Heart left ventricle (tissue), 16 donors: ENCODE data around the gene SMYD5. TPM values are rescaled to one million over a fixed set of nuclear protein-coding genes. Genes with fewer than 3 reads are reported as not detected.

Experiments used
- ATAC-seq, 4 donors: fragments of 200-7000 bp; cut with Tn5 transposase; one replicate each; pipeline ENCODE4 v1.9.1; 2020 to 2022; ENCODE audit warnings: moderate library complexity in 4 of 4, mild to moderate bottlenecking in 3 of 4, moderate number of reproducible peaks in 1 of 4
- DNase-seq, 5 donors: peaks; one replicate each; pipeline ENCODE4 v3.0.0-alpha.2; 2020
- H3K27ac ChIP-seq, 12 donors: fragments of 200-600 bp; sonication (generic) in 4 of 12; one replicate each; pipeline versions ENCODE4 v1.5.0 to v1.8.0; 2016 to 2022; ENCODE audit warnings: mild to moderate bottlenecking in 2 of 12
- H3K27me3 ChIP-seq, 9 donors: fragments of 200-600 bp; sonication (generic) in 2 of 9; one replicate each; pipeline versions ENCODE4 v1.5.1 to v1.8.0; 2016 to 2022; ENCODE audit warnings: mild to moderate bottlenecking in 3 of 9
- H3K36me3 ChIP-seq, 9 donors: fragments of 200-600 bp; sonication (generic) in 2 of 9; one replicate each; pipeline versions ENCODE4 v1.5.0 to v1.8.0; 2018 to 2022; ENCODE audit warnings: mild to moderate bottlenecking in 2 of 9
- H3K4me1 ChIP-seq, 12 donors: fragments of 200-600 bp; sonication (generic) in 4 of 12; one replicate each; pipeline versions ENCODE4 v1.5.0 to v1.8.0; 2016 to 2022; ENCODE audit warnings: mild to moderate bottlenecking in 3 of 12
- H3K4me3 ChIP-seq, 12 donors: fragments of 200-600 bp; sonication (generic) in 4 of 12; one replicate each; pipeline versions ENCODE4 v1.5.0 to v1.8.0; 2017 to 2022; ENCODE audit warnings: mild to moderate bottlenecking in 9 of 12, moderate library complexity in 4 of 12
- H3K9me3 ChIP-seq, 12 donors: fragments of 200-600 bp; sonication (generic) in 4 of 12; one replicate each; pipeline versions ENCODE4 v1.5.0 to v1.8.0; 2016 to 2022; ENCODE audit warnings: mild to moderate bottlenecking in 1 of 12
- POLR2A ChIP-seq, 2 donors: fragments of 450-650 bp; IDR thresholded peaks; one replicate each; pipeline ENCODE4 v1.6.1; 2017; ENCODE audit warnings: antibody characterized with exemption in 2 of 2, mild to moderate bottlenecking in 2 of 2, moderate library complexity in 2 of 2
- WGBS, 4 donors: extraction: QIAGEN DNeasy Blood & Tissue Kit in 2 of 4; methylation state at CpG; one replicate each; pipeline versions ENCODE4 v1.1.5 to v1.1.7; 2013 to 2018; 5-methylcytosine and 5-hydroxymethylcytosine counted together
- intact Hi-C, 10 donors: fragments of 100-400 bp; cut with DNase I; formaldehyde crosslinking; loops; one replicate each; pipeline versions ENCODE4 v1.11.1 to v1.14.2; 2022
- polyA plus RNA-seq, 2 donors: library from polyadenylated mRNA; stranded (reverse); fragments of 200-250 nt; gene quantifications; one replicate each; pipeline ENCODE4 v1.2.3, GENCODE V29; 2013
- total RNA-seq, 9 donors: library from RNA; depleted of rRNA in 2 of 9; stranded (reverse); fragments of >200 nt in 2 of 9; fragmentation: NEBNext Ultra II Directional in 3 of 9; extraction: Animal tissue kit (Norgen Biotek cat#: 25700) in 3 of 9; gene quantifications; one replicate each; pipeline versions ENCODE4 v1.1.0 to v1.2.4, GENCODE V29; 2016 to 2023
- TF ChIP-seq, protein P1 (sequence below), 12 donors: fragments of 200-600 bp; sonication (generic) in 4 of 12; IDR thresholded peaks; one replicate each; pipeline versions ENCODE4 v1.5.0 to v1.8.0; 2018 to 2022; ENCODE audit warnings: antibody characterized with exemption in 12 of 12, mild to moderate bottlenecking in 5 of 12
- donor health status: ischemic (EF 13 %, LVEDD 7.1; RV severe dilation, severe dysfunction).
- donor health status: healthy with polysubstance abuse.
- donor health status: DM: no; HTN: yes; CAD: no.
- donor health status: DM: no; HTN: no; CAD: no.
- donor health status: ischemic (EF 25% LVEDD 6.9; RV normal size, moderate dysfunction).
- donor health status: ischemic (EF 25% LVEDD 5.7; RV mildly dilated, moderate dysfunction).
- donor health status: healthy.
- donor health status: DM: yes; HTN: yes; CAD: no.
- donor health status: ischemic (EF 35%, LVEDD 5.7; RV mildly dilated, moderate dysfunction).
- donor health status: nonischemic (EF 11% LVEDD 7.7; RV severe dilation, severe dysfunction).
- donor health status: DM: yes; HTN: yes; CAD: no.
- donor health status: PGD.
- donor health status: ischemic (EF 29% LVEDD 5.4; RV normal size, mild dysfunction).
- donor health status: nonischemic (EF 23%, LVEDD 6.1; RV moderate dilation, normal function).

SMYD5 gene
- total and polyA plus RNA-seq, 11 donors: 14.0 to 29.2 (median 20.0) TPM

DNA sequence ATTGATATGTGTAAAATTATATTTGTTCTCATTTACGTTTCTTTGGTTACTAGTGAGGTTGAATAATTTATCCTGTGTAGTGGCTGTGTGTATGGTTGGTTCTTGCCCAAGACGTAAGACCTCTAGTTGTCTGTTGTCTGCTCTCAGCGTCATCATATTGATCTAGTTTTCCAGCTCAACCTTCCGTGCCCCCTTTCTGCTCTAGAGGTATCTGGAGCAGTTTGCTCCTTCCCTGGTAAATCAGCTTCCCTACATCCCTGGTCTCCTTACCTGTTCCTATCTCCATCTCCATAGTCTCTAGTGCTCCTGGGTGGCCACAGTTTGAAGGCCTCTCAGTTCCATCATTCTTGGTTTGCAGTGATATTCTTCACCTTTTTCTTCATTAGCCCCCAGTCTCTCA, 1.2 kb downstream of the SMYD5 start:
- Histone ChIP-seq H3K36me3 (peaks cover 0 to 13% (median 2%) of the 10 kb centered on the region in 9 donors), H3K9me3 (no peaks in the 10 kb centered on the region), H3K27me3 (no peaks in the 10 kb centered on the region), H3K4me3 (peak overlapping the region in 7 of 12 donors; percentile 80 to 100 (median 94)), H3K4me1 (peaks cover 0 to 36% (median 15%) of the 10 kb centered on the region in 12 donors), H3K27ac (peak overlapping the region in 4 of 12 donors; percentile 44 to 85 (median 81))
- no peak for TF ChIP-seq POLR2A (IDR thresholded peaks at IDR 0.05)
- TF ChIP-seq, protein P1, sequence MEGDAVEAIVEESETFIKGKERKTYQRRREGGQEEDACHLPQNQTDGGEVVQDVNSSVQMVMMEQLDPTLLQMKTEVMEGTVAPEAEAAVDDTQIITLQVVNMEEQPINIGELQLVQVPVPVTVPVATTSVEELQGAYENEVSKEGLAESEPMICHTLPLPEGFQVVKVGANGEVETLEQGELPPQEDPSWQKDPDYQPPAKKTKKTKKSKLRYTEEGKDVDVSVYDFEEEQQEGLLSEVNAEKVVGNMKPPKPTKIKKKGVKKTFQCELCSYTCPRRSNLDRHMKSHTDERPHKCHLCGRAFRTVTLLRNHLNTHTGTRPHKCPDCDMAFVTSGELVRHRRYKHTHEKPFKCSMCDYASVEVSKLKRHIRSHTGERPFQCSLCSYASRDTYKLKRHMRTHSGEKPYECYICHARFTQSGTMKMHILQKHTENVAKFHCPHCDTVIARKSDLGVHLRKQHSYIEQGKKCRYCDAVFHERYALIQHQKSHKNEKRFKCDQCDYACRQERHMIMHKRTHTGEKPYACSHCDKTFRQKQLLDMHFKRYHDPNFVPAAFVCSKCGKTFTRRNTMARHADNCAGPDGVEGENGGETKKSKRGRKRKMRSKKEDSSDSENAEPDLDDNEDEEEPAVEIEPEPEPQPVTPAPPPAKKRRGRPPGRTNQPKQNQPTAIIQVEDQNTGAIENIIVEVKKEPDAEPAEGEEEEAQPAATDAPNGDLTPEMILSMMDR (IDR thresholded peaks at IDR 0.05): no peak
- DNase-seq (no peak), ATAC-seq (no peak)
- 82 to 89% (median 85%) methylated on average over 4 of the region's 4 CpGs for WGBS, 4 donors
- intact Hi-C loops: no loop called here

DNA sequence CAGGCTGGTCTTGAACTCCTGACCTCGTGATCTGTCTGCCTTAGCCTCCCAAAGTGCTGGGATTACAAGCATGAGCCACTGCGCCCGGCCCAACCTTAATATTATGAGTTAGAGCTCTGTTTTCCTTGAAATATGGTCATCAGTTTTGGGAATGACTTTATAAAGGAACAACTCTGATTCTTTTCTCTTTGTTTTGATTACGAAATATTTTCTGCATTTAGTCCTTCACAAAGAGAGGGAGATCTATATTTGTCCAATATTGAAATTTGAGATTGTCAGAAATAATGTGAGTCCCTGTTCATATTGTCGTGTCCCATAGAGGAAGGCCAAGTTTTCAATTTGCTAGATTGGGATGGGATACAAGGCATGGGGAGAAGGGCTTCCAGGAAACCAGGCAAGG, 3.1 kb downstream of the SMYD5 start:
- DNase-seq (no peak), ATAC-seq (no peak)
- TF ChIP-seq, protein P1 (IDR thresholded peaks at IDR 0.05): no peak
- no peak for TF ChIP-seq POLR2A (IDR thresholded peaks at IDR 0.05)
- peaks cover 0 to 31% (median 21%) of the 10 kb centered on the region in 9 donors for H3K36me3 ChIP-seq
- H3K27ac ChIP-seq: no peak overlapping the region
- no peaks in the 10 kb centered on the region for H3K9me3 ChIP-seq
- H3K4me3 ChIP-seq: no peak overlapping the region
- H3K27me3 ChIP-seq: no peaks in the 10 kb centered on the region
- WGBS, 4 donors: 87 to 95% (median 93%) methylated on average over 5 of the region's 5 CpGs
- peaks cover 0 to 33% (median 15%) of the 10 kb centered on the region in 12 donors for H3K4me1 ChIP-seq
- intact Hi-C loops: no loop called here

DNA sequence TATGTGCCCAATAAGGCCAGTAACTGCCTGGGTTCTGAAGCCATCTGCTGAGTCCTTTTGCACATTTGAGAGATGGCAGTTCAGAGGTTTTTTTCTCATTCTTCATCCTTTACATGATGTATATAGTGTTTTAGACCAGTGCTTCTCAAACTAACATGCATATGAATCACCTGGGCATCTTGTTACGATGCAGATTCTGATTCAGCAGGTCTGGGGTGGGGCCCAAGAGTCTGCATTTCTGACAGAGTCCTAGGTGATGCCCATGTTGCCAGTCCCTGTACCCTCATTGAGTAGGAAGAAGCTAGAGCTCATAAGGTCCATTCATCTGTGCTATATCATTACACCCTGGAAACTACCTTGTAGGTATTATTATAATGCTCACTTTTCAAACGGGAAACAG, 3.8 kb downstream of the SMYD5 start:
- intact Hi-C loops: no loop called here
- WGBS, 4 donors: 83 to 97% (median 86%) methylated on average over 2 of the region's 2 CpGs
- Histone ChIP-seq H3K27ac (peak overlapping the region in 1 of 12 donors; percentile 19), H3K27me3 (no peaks in the 10 kb centered on the region), H3K9me3 (no peaks in the 10 kb centered on the region), H3K4me3 (no peak overlapping the region), H3K36me3 (peaks cover 0 to 37% (median 27%) of the 10 kb centered on the region in 9 donors), H3K4me1 (peaks cover 0 to 28% (median 11%) of the 10 kb centered on the region in 12 donors)
- DNase-seq: no peak
- no peak for ATAC-seq
- TF ChIP-seq, protein P1 (IDR thresholded peaks at IDR 0.05): no peak
- no peak for TF ChIP-seq POLR2A (IDR thresholded peaks at IDR 0.05)

DNA sequence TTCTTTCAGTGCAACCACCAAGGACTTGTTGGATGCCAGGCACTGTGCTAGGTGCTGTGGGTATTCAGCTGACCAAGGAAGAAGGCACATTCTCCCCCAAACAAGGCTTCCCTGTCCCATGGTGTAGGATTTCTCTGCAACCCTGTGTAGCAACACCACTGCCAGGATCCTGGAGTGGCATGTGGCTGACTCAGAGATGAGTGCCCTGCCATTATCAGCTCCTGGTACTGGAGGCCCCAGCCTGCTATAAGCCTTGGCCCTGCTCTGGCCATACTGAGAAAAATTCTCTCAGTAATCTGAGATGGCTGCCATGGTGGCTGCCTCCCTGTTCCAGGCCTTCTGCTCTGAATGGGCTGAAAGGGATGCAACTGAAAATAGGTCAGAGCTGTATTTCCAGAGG, 4.3 kb downstream of the SMYD5 start:
- Histone ChIP-seq H3K27ac (peak overlapping the region in 5 of 12 donors; percentile 19 to 53 (median 22)), H3K27me3 (no peaks in the 10 kb centered on the region), H3K9me3 (no peaks in the 10 kb centered on the region), H3K4me1 (peaks cover 0 to 27% (median 11%) of the 10 kb centered on the region in 12 donors), H3K36me3 (peaks cover 0 to 42% (median 32%) of the 10 kb centered on the region in 9 donors), H3K4me3 (no peak overlapping the region)
- ATAC-seq (peak; percentile 40 to 51 (median 44)), DNase-seq (peak in 1 of 5 donors; percentile 52)
- intact Hi-C loops: no loop called here
- no peak for TF ChIP-seq POLR2A (IDR thresholded peaks at IDR 0.05)
- TF ChIP-seq, protein P1 (IDR thresholded peaks at IDR 0.05): no peak
